Neutrophil (primary cell): ENCODE data around the gene LRRFIP2.
"Not testable (repeated sequence)": the region's sequence is repeated elsewhere in the genome, so short reads cannot be mapped to it uniquely, and the experiment has no call there.

Experiments used
- H3K27ac ChIP-seq: fragments of 200-600 bp; sonication (generic); 2 replicates; pipeline ENCODE4 v1.5.1; 2016; ENCODE audit warnings: mild to moderate bottlenecking, moderate library complexity
- H3K27me3 ChIP-seq: fragments of 200-600 bp; sonication (generic); 2 replicates; pipeline ENCODE4 v1.6.0; 2016; ENCODE audit warnings: mild to moderate bottlenecking
- H3K36me3 ChIP-seq: fragments of 200-600 bp; sonication (generic); 2 replicates; pipeline ENCODE4 v1.5.1; 2017
- H3K4me1 ChIP-seq, 2 experiments: fragments of 200-600 bp in 1 of 2; sonication (generic) in 1 of 2; 1 replicate in 1 of 2; 2 replicates in 1 of 2; pipeline versions ENCODE4 v1.5.1 to v1.6.1; 2013 to 2016; ENCODE audit warnings: low read depth in 1 of 2, low read length in 1 of 2, mild to moderate bottlenecking in 1 of 2, moderate library complexity in 1 of 2; ENCODE audit not compliant: control insufficient read depth in 1 of 2, insufficient read depth in 1 of 2
- H3K4me3 ChIP-seq, 2 experiments: fragments of 200-600 bp in 1 of 2; sonication (generic) in 1 of 2; 1 replicate in 1 of 2; 2 replicates in 1 of 2; pipeline ENCODE4 v1.5.1; 2013 to 2016; ENCODE audit warnings: low read depth in 1 of 2, low read length in 1 of 2, mild to moderate bottlenecking in 1 of 2, moderate library complexity in 1 of 2
- H3K9me3 ChIP-seq: fragments of 200-600 bp; sonication (generic); 2 replicates; pipeline ENCODE4 v1.5.1; 2016
- TF ChIP-seq, protein P1 (sequence below): fragments of 200-600 bp; sonication (generic); IDR thresholded peaks from 2 replicates; pipeline ENCODE4 v1.5.1; 2016; ENCODE audit warnings: antibody characterized with exemption

The LRRFIP2 gene

DNA sequence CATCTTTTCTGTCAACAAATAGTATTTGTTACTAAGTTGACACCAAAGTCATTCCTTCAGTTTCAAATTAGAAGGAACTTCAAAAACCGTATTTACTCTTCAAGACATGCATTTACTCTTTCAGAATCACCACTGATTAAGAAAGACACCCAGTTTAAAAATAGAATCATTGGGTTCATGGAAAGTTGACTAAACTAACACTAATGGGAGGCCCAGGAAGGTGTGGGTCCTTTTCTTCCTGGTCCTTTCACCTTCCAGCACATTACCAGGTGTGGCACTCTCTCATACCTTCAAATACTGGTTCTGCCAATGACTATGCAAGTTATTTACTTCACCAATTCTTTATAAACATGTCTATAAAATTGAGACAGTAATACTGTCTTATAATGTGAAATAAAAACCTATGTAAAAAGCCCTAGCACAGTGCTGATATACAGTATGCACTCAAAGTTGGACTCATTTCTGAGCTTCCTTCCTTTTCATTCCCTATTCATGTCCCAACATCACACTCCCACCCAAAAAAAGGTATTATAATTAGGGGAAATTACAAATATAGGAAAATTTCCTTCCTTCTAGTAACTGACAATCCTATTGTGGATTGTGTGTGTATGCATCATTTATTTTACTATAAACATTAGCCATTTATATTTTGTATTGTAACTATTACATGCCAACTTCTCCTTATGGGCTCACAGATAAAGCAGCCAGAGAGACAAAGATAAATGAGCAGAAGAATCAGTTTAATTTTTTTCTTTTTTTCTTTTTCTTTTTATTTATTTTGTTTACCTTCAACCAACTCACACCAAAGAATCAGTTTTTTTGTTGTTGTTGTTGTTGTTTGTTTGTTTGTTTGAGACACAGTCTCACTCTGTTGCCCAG is 48.9 kb downstream of the LRRFIP2 start:
- no peaks in the 10 kb centered on the region for H3K36me3 ChIP-seq
- no peak overlapping the region for H3K4me3 ChIP-seq
- H3K27me3 ChIP-seq, result no peaks in the 10 kb centered on the region
- TF ChIP-seq, protein P1, sequence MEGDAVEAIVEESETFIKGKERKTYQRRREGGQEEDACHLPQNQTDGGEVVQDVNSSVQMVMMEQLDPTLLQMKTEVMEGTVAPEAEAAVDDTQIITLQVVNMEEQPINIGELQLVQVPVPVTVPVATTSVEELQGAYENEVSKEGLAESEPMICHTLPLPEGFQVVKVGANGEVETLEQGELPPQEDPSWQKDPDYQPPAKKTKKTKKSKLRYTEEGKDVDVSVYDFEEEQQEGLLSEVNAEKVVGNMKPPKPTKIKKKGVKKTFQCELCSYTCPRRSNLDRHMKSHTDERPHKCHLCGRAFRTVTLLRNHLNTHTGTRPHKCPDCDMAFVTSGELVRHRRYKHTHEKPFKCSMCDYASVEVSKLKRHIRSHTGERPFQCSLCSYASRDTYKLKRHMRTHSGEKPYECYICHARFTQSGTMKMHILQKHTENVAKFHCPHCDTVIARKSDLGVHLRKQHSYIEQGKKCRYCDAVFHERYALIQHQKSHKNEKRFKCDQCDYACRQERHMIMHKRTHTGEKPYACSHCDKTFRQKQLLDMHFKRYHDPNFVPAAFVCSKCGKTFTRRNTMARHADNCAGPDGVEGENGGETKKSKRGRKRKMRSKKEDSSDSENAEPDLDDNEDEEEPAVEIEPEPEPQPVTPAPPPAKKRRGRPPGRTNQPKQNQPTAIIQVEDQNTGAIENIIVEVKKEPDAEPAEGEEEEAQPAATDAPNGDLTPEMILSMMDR, result no peak
- H3K27ac ChIP-seq, result peak overlapping the region; percentile 45
- H3K9me3 ChIP-seq, result no peaks in the 10 kb centered on the region
- peaks cover 18 to 27% of the 10 kb centered on the region in 2 experiments for H3K4me1 ChIP-seq

DNA sequence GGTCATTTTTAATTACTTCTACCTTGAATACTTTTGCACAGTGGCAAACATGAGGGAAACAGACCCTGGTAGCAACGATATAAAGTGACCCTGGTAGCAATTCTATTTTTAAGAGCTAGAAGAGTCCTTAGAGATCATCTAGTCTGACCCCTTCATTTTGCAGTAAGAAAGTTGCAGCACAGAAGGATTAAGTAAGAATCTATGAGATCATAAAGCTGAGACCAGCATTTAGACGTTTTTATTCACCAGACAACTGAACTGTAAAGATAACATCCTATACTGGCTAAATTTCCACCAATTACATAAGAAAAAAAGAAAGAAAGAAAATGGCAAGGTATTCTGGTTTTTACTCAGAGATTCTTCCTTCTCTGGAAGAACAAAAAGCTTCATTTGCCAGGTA is 49.9 kb downstream of the LRRFIP2 start:
- Histone ChIP-seq H3K4me1 (peaks cover 15 to 27% of the 10 kb centered on the region in 2 experiments), H3K9me3 (no peaks in the 10 kb centered on the region), H3K36me3 (no peaks in the 10 kb centered on the region), H3K27me3 (no peaks in the 10 kb centered on the region), H3K4me3 (no peak overlapping the region), H3K27ac (peak overlapping the region; percentile 45)
- TF ChIP-seq, protein P1, result no peak

DNA sequence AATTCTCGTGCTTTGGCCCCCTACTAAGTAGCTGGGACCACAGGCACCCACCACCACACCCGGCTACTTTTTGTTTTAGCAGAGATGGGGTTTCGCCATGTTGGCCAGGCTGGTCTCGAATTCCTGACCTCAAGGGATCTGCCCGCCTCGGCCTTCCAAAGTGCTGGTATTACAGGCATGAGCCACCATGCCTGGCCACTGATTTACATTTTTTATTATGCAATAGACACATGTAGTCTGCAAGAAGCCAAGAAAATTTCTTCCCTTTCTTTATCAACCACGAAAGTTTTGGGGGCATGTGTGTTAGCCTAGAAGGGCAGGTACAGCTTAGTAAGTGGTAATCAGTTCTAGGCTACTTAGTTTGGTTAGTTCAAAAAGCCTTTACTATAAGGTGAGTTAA is 51.1 kb downstream of the LRRFIP2 start:
- Histone ChIP-seq H3K27ac (no peak overlapping the region), H3K36me3 (no peaks in the 10 kb centered on the region), H3K27me3 (no peaks in the 10 kb centered on the region), H3K9me3 (no peaks in the 10 kb centered on the region), H3K4me3 (no peak overlapping the region), H3K4me1 (peaks cover 15 to 27% of the 10 kb centered on the region in 2 experiments)
- TF ChIP-seq, protein P1, result no peak

DNA sequence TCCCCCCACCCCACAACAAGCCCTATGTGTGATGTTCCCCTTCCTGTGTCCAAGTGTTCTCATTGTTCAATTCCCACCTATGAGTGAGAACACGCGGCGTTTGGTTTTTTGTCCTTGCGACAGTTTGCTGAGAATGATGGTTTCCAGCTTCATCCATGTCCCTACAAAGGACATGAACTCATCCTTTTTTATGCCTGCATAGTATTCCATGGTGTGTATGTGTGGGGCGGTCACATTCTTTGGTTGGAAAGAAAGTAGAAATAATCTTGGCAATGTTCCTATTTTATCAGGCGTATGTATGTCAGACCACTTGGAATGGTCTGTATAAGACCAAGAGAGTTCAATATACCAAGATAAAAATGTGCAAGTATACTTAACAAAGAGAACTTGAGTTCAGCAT is 52.3 kb downstream of the LRRFIP2 start:
- H3K4me1 ChIP-seq, result peaks cover 12 to 22% of the 10 kb centered on the region in 2 experiments
- not testable (repeated sequence) for H3K27ac ChIP-seq, H3K36me3 ChIP-seq, H3K4me3 ChIP-seq, H3K9me3 ChIP-seq, H3K27me3 ChIP-seq

DNA sequence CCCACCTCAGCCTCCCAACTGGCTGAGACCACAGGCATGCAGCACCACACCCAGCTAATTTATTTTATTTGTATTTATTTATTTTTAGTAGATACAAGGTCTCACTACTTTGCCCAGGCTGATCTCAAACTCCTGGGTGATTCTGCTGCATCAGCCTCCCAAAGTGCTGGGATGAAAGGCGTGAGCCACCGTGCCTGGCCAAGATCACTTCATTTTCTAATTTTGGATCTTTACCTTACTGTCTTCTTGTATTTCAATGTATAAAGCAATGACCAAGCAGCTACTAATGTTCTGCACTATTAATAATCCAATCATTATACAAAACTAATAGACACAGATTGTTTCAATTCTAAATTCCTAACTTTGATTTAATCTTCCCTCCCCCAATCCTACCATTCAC is 56.2 kb downstream of the LRRFIP2 start:
- no peaks in the 10 kb centered on the region for H3K9me3 ChIP-seq
- no peaks in the 10 kb centered on the region for H3K27me3 ChIP-seq
- H3K36me3 ChIP-seq, result peaks cover under 1% of the 10 kb centered on the region
- H3K27ac ChIP-seq, result no peak overlapping the region
- H3K4me1 ChIP-seq, result peaks cover 12 to 18% of the 10 kb centered on the region in 2 experiments
- H3K4me3 ChIP-seq, result no peak overlapping the region
- TF ChIP-seq, protein P1, result no peak

DNA sequence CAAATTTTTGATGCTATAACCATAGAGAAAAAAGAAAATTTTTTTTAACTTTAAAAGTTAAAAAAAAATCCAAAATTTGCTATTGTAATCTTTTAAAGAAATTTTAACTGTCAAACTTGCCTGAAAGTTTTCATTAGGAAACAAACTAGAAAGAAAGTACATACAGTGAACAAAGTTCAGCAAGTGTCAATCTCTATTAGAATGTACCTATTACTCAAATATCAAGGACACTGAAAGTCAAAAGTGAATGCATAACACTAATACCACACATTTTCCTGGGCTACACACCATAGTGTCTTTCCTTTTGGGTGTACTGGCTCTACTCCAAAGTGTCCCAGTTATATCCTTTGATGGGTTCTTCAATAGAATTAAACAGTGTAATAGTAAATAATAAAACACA is 56.8 kb downstream of the LRRFIP2 start:
- peaks cover 5% of the 10 kb centered on the region for H3K36me3 ChIP-seq
- no peaks in the 10 kb centered on the region for H3K27me3 ChIP-seq
- H3K4me3 ChIP-seq, result no peak overlapping the region
- TF ChIP-seq, protein P1, result no peak
- no peak overlapping the region for H3K27ac ChIP-seq
- peaks cover 12 to 14% of the 10 kb centered on the region in 2 experiments for H3K4me1 ChIP-seq
- H3K9me3 ChIP-seq, result no peaks in the 10 kb centered on the region
